ENCODE measurements around the gene ECEL1. TPM values are rescaled to one million over a fixed set of nuclear protein-coding genes. Genes with fewer than 3 reads are reported as not detected.

ECEL1 gene
- total RNA-seq, 1 donor from 2014 or later = 0.14 TPM

GRCh38 chr2:232528746-232529460 is 41.3 kb upstream of the ECEL1 start:
- Histone ChIP-seq H3K4me2 (ENCODE audit: low read length) (no peak overlapping the region), H3K36me3 (ENCODE audit: insufficient read depth, low read length) (no peaks in the 10 kb centered on the region), H3K9me3 (ENCODE audit: insufficient read depth, low read depth, low read length) (no peaks in the 10 kb centered on the region), H3K79me2 (ENCODE audit: insufficient read depth, low read length) (no peaks in the 10 kb centered on the region), H4K20me1 (ENCODE audit: insufficient read depth, low read length) (no peaks in the 10 kb centered on the region), H3K27ac (ENCODE audit: low read depth, low read length) (no peak overlapping the region), H3K4me3 (ENCODE audit: insufficient read depth, low read depth, low read length) (no peak overlapping the region), H2AFZ (ENCODE audit: low read depth, low read length) (no peak overlapping the region), H3K4me1 (ENCODE audit: insufficient read depth, low read length) (no peaks in the 10 kb centered on the region), H3K27me3 (ENCODE audit: insufficient read depth, low read length) (peaks cover 8% of the 10 kb centered on the region), H3K9ac (ENCODE audit: low read length) (no peak overlapping the region)
- DNase-seq (ENCODE audit: low read depth) (no peak), FAIRE-seq (no peak)
- H3K4me3 Mint-ChIP-seq (ENCODE audit: unreplicated experiment) = no peak overlapping the region
- H3K36me3 Mint-ChIP-seq (ENCODE audit: low read depth, unreplicated experiment) = no peaks in the 10 kb centered on the region
- no peaks in the 10 kb centered on the region for H3K9me3 Mint-ChIP-seq (ENCODE audit: unreplicated experiment)
- H3K4me1 Mint-ChIP-seq (ENCODE audit: low read depth, unreplicated experiment) = peaks cover 3% of the 10 kb centered on the region
- TF ChIP-seq EZH2 (IDR thresholded peaks at IDR 0.05; ENCODE audit: insufficient read depth, low read length) (no peak), CTCF (IDR thresholded peaks at IDR 0.05; ENCODE audit: insufficient read depth, low read depth, low read length) (no peak)
- no peak overlapping the region for H3K27ac Mint-ChIP-seq (ENCODE audit: unreplicated experiment)
- peaks cover 39% of the 10 kb centered on the region for H3K27me3 Mint-ChIP-seq (ENCODE audit: low read depth, unreplicated experiment)

GRCh38 chr2:232527905-232528470 is 40.4 kb upstream of the ECEL1 start:
- FAIRE-seq = no peak
- peaks cover 41% of the 10 kb centered on the region for H3K27me3 Mint-ChIP-seq (ENCODE audit: low read depth, unreplicated experiment)

More at GRCh38 chr2:232527905-232528470, 40.4 kb upstream of the ECEL1 start:
- Histone ChIP-seq H3K9ac (ENCODE audit: low read length) (no peak overlapping the region), H3K4me1 (ENCODE audit: insufficient read depth, low read length) (no peaks in the 10 kb centered on the region), H2AFZ (ENCODE audit: low read depth, low read length) (no peak overlapping the region), H3K27ac (ENCODE audit: low read depth, low read length) (no peak overlapping the region), H3K79me2 (ENCODE audit: insufficient read depth, low read length) (no peaks in the 10 kb centered on the region), H3K27me3 (ENCODE audit: insufficient read depth, low read length) (peaks cover 17% of the 10 kb centered on the region), H3K4me2 (ENCODE audit: low read length) (no peak overlapping the region), H3K36me3 (ENCODE audit: insufficient read depth, low read length) (no peaks in the 10 kb centered on the region), H3K9me3 (ENCODE audit: insufficient read depth, low read depth, low read length) (no peaks in the 10 kb centered on the region), H3K4me3 (ENCODE audit: insufficient read depth, low read depth, low read length) (no peak overlapping the region), H4K20me1 (ENCODE audit: insufficient read depth, low read length) (peaks cover 5% of the 10 kb centered on the region)
- Mint-ChIP-seq H3K9me3 (ENCODE audit: unreplicated experiment) (no peaks in the 10 kb centered on the region), H3K36me3 (ENCODE audit: low read depth, unreplicated experiment) (no peaks in the 10 kb centered on the region), H3K4me3 (ENCODE audit: unreplicated experiment) (no peak overlapping the region), H3K4me1 (ENCODE audit: low read depth, unreplicated experiment) (peaks cover 3% of the 10 kb centered on the region), H3K27ac (ENCODE audit: unreplicated experiment) (no peak overlapping the region)
- DNase-seq (ENCODE audit: low read depth) = no peak
- TF ChIP-seq CTCF (IDR thresholded peaks at IDR 0.05; ENCODE audit: insufficient read depth, low read depth, low read length) (no peak), EZH2 (IDR thresholded peaks at IDR 0.05; ENCODE audit: insufficient read depth, low read length) (no peak)
